GM23338 (cell line): ENCODE results near the gene OR2V2.

Experiments used
- CREB1 ChIP-seq: fragments of 250-450 bp; sonication (Bioruptor Pico); IDR thresholded peaks from 2 replicates; pipeline ENCODE4 v1.5.0; 2020; ENCODE audit warnings: low read depth, mild to moderate bottlenecking, moderate library complexity
- EZH2 ChIP-seq: fragments of 200-600 bp; sonication (generic); IDR thresholded peaks from one replicate; pipeline ENCODE4 v1.8.0; 2017; ENCODE audit warnings: antibody characterized with exemption, mild to moderate bottlenecking, low read depth; ENCODE audit not compliant: unreplicated experiment
- EZH2phosphoT487 ChIP-seq: fragments of 200-600 bp; sonication (generic); IDR thresholded peaks from one replicate; pipeline ENCODE4 v1.8.1; 2018; ENCODE audit warnings: antibody characterized with exemption; ENCODE audit not compliant: unreplicated experiment
- JUNB ChIP-seq: IDR thresholded peaks from one replicate; pipeline ENCODE4 v1.6.1; 2016; ENCODE audit warnings: antibody characterized with exemption; ENCODE audit not compliant: unreplicated experiment
- POLR2AphosphoS5 ChIP-seq: IDR thresholded peaks from 2 replicates; pipeline ENCODE4 v1.6.1; 2016; ENCODE audit warnings: antibody characterized with exemption, low read depth
- ZNF114 ChIP-seq: fragments of 250-450 bp; sonication (Bioruptor Pico); IDR thresholded peaks from 2 replicates; pipeline ENCODE4 v1.5.0; 2020; ENCODE audit warnings: mild to moderate bottlenecking, moderate library complexity
- TF ChIP-seq, protein P1 (sequence below), 2 experiments: fragments of 200-600 bp in 1 of 2; sonication (generic) in 1 of 2; conservative IDR thresholded peaks; 2 replicates each; pipeline versions ENCODE4 v1.5.1 to v1.6.1; 2016 to 2017; ENCODE audit warnings: antibody characterized with exemption in 2 of 2, low read depth in 2 of 2, mild to moderate bottlenecking in 2 of 2, moderate library complexity in 1 of 2
- TF ChIP-seq, protein P2 (sequence below): IDR thresholded peaks from one replicate; pipeline ENCODE4 v1.6.1; 2018; ENCODE audit warnings: antibody characterized with exemption; ENCODE audit not compliant: unreplicated experiment
- TF ChIP-seq, protein P3 (sequence below): IDR thresholded peaks from 2 replicates; pipeline ENCODE4 v1.6.1; 2016; ENCODE audit warnings: antibody characterized with exemption

DNA sequence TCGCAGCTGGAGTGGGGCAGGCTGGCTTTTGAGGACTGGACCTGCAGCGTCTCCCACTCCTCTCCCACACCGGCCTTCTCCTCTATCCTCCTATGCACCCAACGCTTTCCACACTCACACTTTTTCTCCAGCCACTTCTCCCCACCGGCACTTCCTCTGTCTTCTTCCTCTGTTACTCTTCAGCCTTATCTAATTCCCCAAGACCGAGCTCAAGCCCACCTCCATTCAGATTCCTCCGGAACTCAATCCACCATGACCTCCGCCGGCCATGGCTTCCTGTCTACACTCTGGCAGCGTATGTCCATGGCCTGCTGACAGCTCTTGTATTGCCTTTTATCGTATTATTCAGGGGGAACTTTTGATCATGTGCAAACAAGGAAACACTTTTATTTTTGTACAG, 15.9 kb upstream of the OR2V2 start:
- TF ChIP-seq, protein P1, sequence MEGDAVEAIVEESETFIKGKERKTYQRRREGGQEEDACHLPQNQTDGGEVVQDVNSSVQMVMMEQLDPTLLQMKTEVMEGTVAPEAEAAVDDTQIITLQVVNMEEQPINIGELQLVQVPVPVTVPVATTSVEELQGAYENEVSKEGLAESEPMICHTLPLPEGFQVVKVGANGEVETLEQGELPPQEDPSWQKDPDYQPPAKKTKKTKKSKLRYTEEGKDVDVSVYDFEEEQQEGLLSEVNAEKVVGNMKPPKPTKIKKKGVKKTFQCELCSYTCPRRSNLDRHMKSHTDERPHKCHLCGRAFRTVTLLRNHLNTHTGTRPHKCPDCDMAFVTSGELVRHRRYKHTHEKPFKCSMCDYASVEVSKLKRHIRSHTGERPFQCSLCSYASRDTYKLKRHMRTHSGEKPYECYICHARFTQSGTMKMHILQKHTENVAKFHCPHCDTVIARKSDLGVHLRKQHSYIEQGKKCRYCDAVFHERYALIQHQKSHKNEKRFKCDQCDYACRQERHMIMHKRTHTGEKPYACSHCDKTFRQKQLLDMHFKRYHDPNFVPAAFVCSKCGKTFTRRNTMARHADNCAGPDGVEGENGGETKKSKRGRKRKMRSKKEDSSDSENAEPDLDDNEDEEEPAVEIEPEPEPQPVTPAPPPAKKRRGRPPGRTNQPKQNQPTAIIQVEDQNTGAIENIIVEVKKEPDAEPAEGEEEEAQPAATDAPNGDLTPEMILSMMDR (conservative IDR thresholded peaks at IDR 0.05; ENCODE audit: low read depth in 2 of 2): no peak
- TF ChIP-seq JUNB (no peak), EZH2phosphoT487 (no peak), POLR2AphosphoS5 (no peak), EZH2 (no peak), ZNF114 (CRISPR knock-in tag) (no peak), CREB1 (CRISPR knock-in tag) (no peak)
- TF ChIP-seq, protein P2, sequence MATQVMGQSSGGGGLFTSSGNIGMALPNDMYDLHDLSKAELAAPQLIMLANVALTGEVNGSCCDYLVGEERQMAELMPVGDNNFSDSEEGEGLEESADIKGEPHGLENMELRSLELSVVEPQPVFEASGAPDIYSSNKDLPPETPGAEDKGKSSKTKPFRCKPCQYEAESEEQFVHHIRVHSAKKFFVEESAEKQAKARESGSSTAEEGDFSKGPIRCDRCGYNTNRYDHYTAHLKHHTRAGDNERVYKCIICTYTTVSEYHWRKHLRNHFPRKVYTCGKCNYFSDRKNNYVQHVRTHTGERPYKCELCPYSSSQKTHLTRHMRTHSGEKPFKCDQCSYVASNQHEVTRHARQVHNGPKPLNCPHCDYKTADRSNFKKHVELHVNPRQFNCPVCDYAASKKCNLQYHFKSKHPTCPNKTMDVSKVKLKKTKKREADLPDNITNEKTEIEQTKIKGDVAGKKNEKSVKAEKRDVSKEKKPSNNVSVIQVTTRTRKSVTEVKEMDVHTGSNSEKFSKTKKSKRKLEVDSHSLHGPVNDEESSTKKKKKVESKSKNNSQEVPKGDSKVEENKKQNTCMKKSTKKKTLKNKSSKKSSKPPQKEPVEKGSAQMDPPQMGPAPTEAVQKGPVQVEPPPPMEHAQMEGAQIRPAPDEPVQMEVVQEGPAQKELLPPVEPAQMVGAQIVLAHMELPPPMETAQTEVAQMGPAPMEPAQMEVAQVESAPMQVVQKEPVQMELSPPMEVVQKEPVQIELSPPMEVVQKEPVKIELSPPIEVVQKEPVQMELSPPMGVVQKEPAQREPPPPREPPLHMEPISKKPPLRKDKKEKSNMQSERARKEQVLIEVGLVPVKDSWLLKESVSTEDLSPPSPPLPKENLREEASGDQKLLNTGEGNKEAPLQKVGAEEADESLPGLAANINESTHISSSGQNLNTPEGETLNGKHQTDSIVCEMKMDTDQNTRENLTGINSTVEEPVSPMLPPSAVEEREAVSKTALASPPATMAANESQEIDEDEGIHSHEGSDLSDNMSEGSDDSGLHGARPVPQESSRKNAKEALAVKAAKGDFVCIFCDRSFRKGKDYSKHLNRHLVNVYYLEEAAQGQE: no peak
- TF ChIP-seq, protein P3, sequence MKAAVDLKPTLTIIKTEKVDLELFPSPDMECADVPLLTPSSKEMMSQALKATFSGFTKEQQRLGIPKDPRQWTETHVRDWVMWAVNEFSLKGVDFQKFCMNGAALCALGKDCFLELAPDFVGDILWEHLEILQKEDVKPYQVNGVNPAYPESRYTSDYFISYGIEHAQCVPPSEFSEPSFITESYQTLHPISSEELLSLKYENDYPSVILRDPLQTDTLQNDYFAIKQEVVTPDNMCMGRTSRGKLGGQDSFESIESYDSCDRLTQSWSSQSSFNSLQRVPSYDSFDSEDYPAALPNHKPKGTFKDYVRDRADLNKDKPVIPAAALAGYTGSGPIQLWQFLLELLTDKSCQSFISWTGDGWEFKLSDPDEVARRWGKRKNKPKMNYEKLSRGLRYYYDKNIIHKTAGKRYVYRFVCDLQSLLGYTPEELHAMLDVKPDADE: no peak
